Ascending aorta (tissue), 2 donors: ENCODE measurements around the gene PLCD1. TPM values are rescaled to one million over a fixed set of nuclear protein-coding genes. Genes with fewer than 3 reads are reported as not detected.

ENCODE experiments used
- DNase-seq, 2 donors: peaks; one replicate each; pipeline ENCODE4 v3.0.0-alpha.2; 2019; ENCODE audit warnings: low spot score in 2 of 2
- H3K27ac ChIP-seq, 2 donors: fragments of 200-600 bp; sonication (generic); one replicate each; pipeline ENCODE4 v1.5.1; 2016 to 2017; ENCODE audit warnings: mild to moderate bottlenecking in 1 of 2
- H3K27me3 ChIP-seq: fragments of 200-600 bp; sonication (generic); one replicate; pipeline ENCODE4 v1.5.1; 2017
- H3K36me3 ChIP-seq, 2 donors: fragments of 200-600 bp; sonication (generic); one replicate each; pipeline ENCODE4 v1.5.1; 2016
- H3K4me1 ChIP-seq, 2 donors: fragments of 200-600 bp; sonication (generic); one replicate each; pipeline ENCODE4 v1.5.1; 2016 to 2017; ENCODE audit warnings: mild to moderate bottlenecking in 1 of 2
- H3K4me3 ChIP-seq, 2 donors: fragments of 200-600 bp; sonication (generic); one replicate each; pipeline ENCODE4 v1.5.1; 2016 to 2017; ENCODE audit warnings: mild to moderate bottlenecking in 1 of 2
- H3K9me3 ChIP-seq, 2 donors: fragments of 200-600 bp; sonication (generic); one replicate each; pipeline ENCODE4 v1.5.1; 2016
- CTCF ChIP-seq, 3 experiments: fragments of 200-600 bp in 2 of 3; fragments of 450-650 bp in 1 of 3; sonication (generic) in 2 of 3; IDR thresholded peaks; one replicate each; pipeline ENCODE4 v1.5.1; 2016 to 2019; ENCODE audit warnings: antibody characterized with exemption in 3 of 3, mild to moderate bottlenecking in 1 of 3, moderate library complexity in 1 of 3
- intact Hi-C: fragments of 100-400 bp; cut with DNase I; formaldehyde crosslinking; loops from one replicate; pipeline ENCODE4 v1.15.1; 2023
- total RNA-seq: library from RNA; depleted of rRNA; stranded (reverse); fragments of >200 nt; gene quantifications from one replicate; pipeline ENCODE4 v1.1.0, GENCODE V29; 2016

Gene PLCD1
- total RNA-seq, 1 donor from 2014 or later = 167 TPM

- TF ChIP-seq CTCF (IDR thresholded peaks at IDR 0.05) = no peak
- DNase-seq = no peak
- Histone ChIP-seq H3K27me3 (no peaks in the 10 kb centered on the region), H3K9me3 (no peaks in the 10 kb centered on the region), H3K4me1 (peaks cover 5 to 8% of the 10 kb centered on the region in 2 donors), H3K36me3 (peaks cover 27 to 46% of the 10 kb centered on the region in 2 donors), H3K27ac (peak overlapping the region in 1 of 2 donors; percentile 45), H3K4me3 (no peak overlapping the region)
- intact Hi-C loops = no loop called here
These were observed 8.2 kb downstream of the PLCD1 start for GRCh38 chr3:38021196-38021595.

- Histone ChIP-seq H3K4me1 (peaks cover 0 to 1% of the 10 kb centered on the region in 2 donors), H3K9me3 (no peaks in the 10 kb centered on the region), H3K4me3 (no peak overlapping the region), H3K36me3 (peaks cover 35 to 55% of the 10 kb centered on the region in 2 donors), H3K27me3 (no peaks in the 10 kb centered on the region), H3K27ac (no peak overlapping the region)
- no peak for TF ChIP-seq CTCF (IDR thresholded peaks at IDR 0.05)
- intact Hi-C loops = no loop called here
- no peak for DNase-seq
These were observed 9.1 kb downstream of the PLCD1 start for GRCh38 chr3:38020342-38020726.

- Histone ChIP-seq H3K36me3 (peaks cover 40 to 60% of the 10 kb centered on the region in 2 donors), H3K9me3 (no peaks in the 10 kb centered on the region), H3K4me3 (no peak overlapping the region), H3K27ac (no peak overlapping the region), H3K27me3 (no peaks in the 10 kb centered on the region), H3K4me1 (no peaks in the 10 kb centered on the region)
- TF ChIP-seq CTCF (IDR thresholded peaks at IDR 0.05) = no peak
- no peak for DNase-seq
- intact Hi-C loops = no loop called here
These were observed 9.6 kb downstream of the PLCD1 start for GRCh38 chr3:38019658-38020341.

GRCh38 chr3:38018296-38019266 is 10.9 kb downstream of the PLCD1 start:
- Histone ChIP-seq H3K9me3 (no peaks in the 10 kb centered on the region), H3K36me3 (peaks cover 45 to 70% of the 10 kb centered on the region in 2 donors), H3K4me1 (no peaks in the 10 kb centered on the region), H3K27me3 (no peaks in the 10 kb centered on the region), H3K27ac (no peak overlapping the region), H3K4me3 (no peak overlapping the region)
- intact Hi-C loops = no loop called here
- DNase-seq = peak in 1 of 2 donors; percentile 3
- TF ChIP-seq CTCF (IDR thresholded peaks at IDR 0.05) = no peak

GRCh38 chr3:38017445-38018295 is 11.8 kb downstream of the PLCD1 start:
- DNase-seq = peak in 1 of 2 donors; percentile 6
- intact Hi-C loops = no loop called here
- H3K27ac ChIP-seq = no peak overlapping the region
- H3K9me3 ChIP-seq = no peaks in the 10 kb centered on the region
- H3K36me3 ChIP-seq = peaks cover 47 to 76% of the 10 kb centered on the region in 2 donors
- H3K27me3 ChIP-seq = no peaks in the 10 kb centered on the region
- no peaks in the 10 kb centered on the region for H3K4me1 ChIP-seq
- H3K4me3 ChIP-seq = no peak overlapping the region
- TF ChIP-seq CTCF (IDR thresholded peaks at IDR 0.05) = no peak
